Peyer's patch (tissue), 4 donors: ENCODE results near the gene BTBD6. TPM values are rescaled to one million over a fixed set of nuclear protein-coding genes. Genes with fewer than 3 reads are reported as not detected.
A peak's percentile ranks its signal among the peaks of the same experiment; 100 is the strongest.

Experiments
- DNase-seq, 3 donors: peaks; one replicate each; pipeline ENCODE4 v3.0.0-alpha.2; 2017 to 2019
- H3K27ac ChIP-seq, 4 donors: fragments of 200-600 bp; sonication (generic); one replicate each; pipeline ENCODE4 v1.5.1; 2016 to 2019
- H3K27me3 ChIP-seq, 2 donors: fragments of 200-600 bp; sonication (generic); one replicate each; pipeline ENCODE4 v1.5.1; 2019
- H3K36me3 ChIP-seq, 3 donors: fragments of 200-600 bp; sonication (generic); one replicate each; pipeline ENCODE4 v1.5.1; 2016 to 2019
- H3K4me1 ChIP-seq, 4 donors: fragments of 200-600 bp; sonication (generic); one replicate each; pipeline ENCODE4 v1.5.1; 2016 to 2019
- H3K4me3 ChIP-seq, 4 donors: fragments of 200-600 bp; sonication (generic); 1 replicate in 3 of 4; 2 replicates in 1 of 4; pipeline ENCODE4 v1.5.1; 2016 to 2019; ENCODE audit warnings: mild to moderate bottlenecking in 1 of 4
- H3K9me3 ChIP-seq, 4 donors: fragments of 200-600 bp; sonication (generic); one replicate each; pipeline ENCODE4 v1.5.1; 2016 to 2019; ENCODE audit warnings: mild to moderate bottlenecking in 1 of 4
- CTCF ChIP-seq, 6 experiments: fragments of 450-650 bp in 4 of 6; fragments of 200-600 bp in 2 of 6; sonication (generic) in 1 of 6; IDR thresholded peaks; one replicate each; pipeline ENCODE4 v1.5.1; 2017 to 2019; ENCODE audit warnings: antibody characterized with exemption in 6 of 6, mild to moderate bottlenecking in 3 of 6, moderate library complexity in 1 of 6
- POLR2A ChIP-seq, 2 donors: fragments of 450-650 bp; IDR thresholded peaks; one replicate each; pipeline ENCODE4 v1.5.1; 2017; ENCODE audit warnings: antibody characterized with exemption in 2 of 2, mild to moderate bottlenecking in 2 of 2, moderate library complexity in 2 of 2
- total RNA-seq, 4 donors: library from RNA; depleted of rRNA; stranded (reverse); fragments of >200 nt; gene quantifications; one replicate each; pipeline ENCODE4 v1.1.0, GENCODE V29; 2016

The BTBD6 gene
- total RNA-seq, 4 donors from 2014 or later = 32.2 to 67.5 (median 55.5) TPM

GRCh38 chr14:105256292-105256960 lies 8.1 kb downstream of the BTBD6 start:
- DNase-seq = no peak
- TF ChIP-seq POLR2A (IDR thresholded peaks at IDR 0.05) = no peak
- TF ChIP-seq CTCF (IDR thresholded peaks at IDR 0.05) = no peak

GRCh38 chr14:105257464-105257863 lies 9.1 kb downstream of the BTBD6 start:
- DNase-seq = peak in 2 of 3 donors; percentile 90 to 91
- Histone ChIP-seq H3K27ac (peak overlapping the region in 3 of 4 donors; percentile 36 to 80 (median 68)), H3K9me3 (no peaks in the 10 kb centered on the region), H3K36me3 (peaks cover 0 to 9% (median 0%) of the 10 kb centered on the region in 3 donors), H3K4me1 (peaks cover 0 to 9% (median 2%) of the 10 kb centered on the region in 4 donors), H3K27me3 (no peaks in the 10 kb centered on the region), H3K4me3 (no peak overlapping the region)
- TF ChIP-seq POLR2A (IDR thresholded peaks at IDR 0.05) (peak; percentile 40 to 49), CTCF (IDR thresholded peaks at IDR 0.05) (no peak)

More at GRCh38 chr14:105256292-105256960, 8.1 kb downstream of the BTBD6 start:
- peak overlapping the region in 1 of 4 donors; percentile 80 for H3K27ac ChIP-seq
- H3K4me3 ChIP-seq = no peak overlapping the region
- no peaks in the 10 kb centered on the region for H3K9me3 ChIP-seq
- no peaks in the 10 kb centered on the region for H3K27me3 ChIP-seq
- peaks cover 0 to 13% (median 0%) of the 10 kb centered on the region in 3 donors for H3K36me3 ChIP-seq
- peaks cover 0 to 9% (median 2%) of the 10 kb centered on the region in 4 donors for H3K4me1 ChIP-seq

DNA sequence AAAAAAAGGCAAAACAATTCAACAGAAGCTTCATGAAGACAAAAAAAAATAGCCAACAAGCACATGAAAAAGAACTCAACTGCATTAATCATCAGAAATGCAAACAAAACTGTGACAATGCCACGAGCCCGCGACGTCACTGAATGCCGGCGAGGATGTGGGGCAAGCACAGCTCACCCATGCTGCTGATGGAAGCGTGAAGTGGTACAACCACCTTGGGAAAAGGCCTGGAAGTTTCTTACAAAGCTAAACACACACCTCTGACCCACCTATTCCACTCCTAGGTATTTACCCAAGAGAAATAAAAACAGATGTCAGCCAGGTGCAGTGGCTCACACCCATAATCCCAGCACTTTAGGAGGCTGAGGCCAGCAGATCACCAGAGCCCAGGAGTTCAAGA lies 10.5 kb downstream of the BTBD6 start:
- peaks cover 0 to 9% (median 2%) of the 10 kb centered on the region in 4 donors for H3K4me1 ChIP-seq
- no peaks in the 10 kb centered on the region for H3K27me3 ChIP-seq
- TF ChIP-seq CTCF (IDR thresholded peaks at IDR 0.05) = no peak
- DNase-seq = no peak
- H3K9me3 ChIP-seq = no peaks in the 10 kb centered on the region
- H3K4me3 ChIP-seq = no peak overlapping the region
- peaks cover 0 to 10% (median 0%) of the 10 kb centered on the region in 3 donors for H3K36me3 ChIP-seq
- peak overlapping the region in 1 of 4 donors; percentile 17 for H3K27ac ChIP-seq

- DNase-seq = no peak
- no peak for TF ChIP-seq CTCF (IDR thresholded peaks at IDR 0.05)
- TF ChIP-seq POLR2A (IDR thresholded peaks at IDR 0.05) = no peak
- H3K27ac ChIP-seq = no peak overlapping the region
- peaks cover 0 to 9% (median 2%) of the 10 kb centered on the region in 4 donors for H3K4me1 ChIP-seq
- H3K4me3 ChIP-seq = no peak overlapping the region
- no peaks in the 10 kb centered on the region for H3K27me3 ChIP-seq
- H3K9me3 ChIP-seq = no peaks in the 10 kb centered on the region
- peaks cover 0 to 14% (median 0%) of the 10 kb centered on the region in 3 donors for H3K36me3 ChIP-seq
Measured at GRCh38 chr14:105260959-105261358, 12.6 kb downstream of the BTBD6 start.

DNA sequence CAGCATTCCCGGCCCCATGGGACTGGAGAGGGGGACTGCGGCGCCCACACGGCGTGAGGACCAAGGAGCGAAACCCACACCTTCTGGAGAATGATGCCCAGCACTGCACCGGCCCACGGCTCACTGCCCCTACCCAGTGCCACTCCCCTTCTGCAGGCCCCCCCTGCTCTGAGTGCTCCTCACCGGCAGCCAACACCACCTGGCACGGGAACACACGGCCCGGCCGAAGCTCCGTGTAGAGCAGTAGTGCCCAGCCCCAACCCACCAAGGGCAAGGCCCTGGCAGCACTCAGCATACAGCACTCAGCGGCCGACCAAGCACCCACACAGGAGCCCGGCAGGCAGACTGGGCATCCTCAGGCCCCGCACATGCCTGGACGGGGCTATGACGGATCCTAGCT lies 13.4 kb downstream of the BTBD6 start:
- TF ChIP-seq POLR2A (IDR thresholded peaks at IDR 0.05) = no peak
- TF ChIP-seq CTCF (IDR thresholded peaks at IDR 0.05) = no peak
- no peak overlapping the region for H3K27ac ChIP-seq
- no peak overlapping the region for H3K4me3 ChIP-seq
- H3K4me1 ChIP-seq = peaks cover 0 to 6% (median 2%) of the 10 kb centered on the region in 4 donors
- DNase-seq = no peak
- peaks cover 0 to 14% (median 0%) of the 10 kb centered on the region in 3 donors for H3K36me3 ChIP-seq
- no peaks in the 10 kb centered on the region for H3K9me3 ChIP-seq
- H3K27me3 ChIP-seq = no peaks in the 10 kb centered on the region
